GM12874 (cell line): ENCODE data around the gene BRK1.

ENCODE experiments used
- CTCF ChIP-seq: IDR thresholded peaks from 2 replicates; pipeline ENCODE4 v1.5.1; 2011; ENCODE audit warnings: low read depth, mild to moderate bottlenecking, control low read depth, low read length, moderate library complexity; ENCODE audit not compliant: insufficient read depth

BRK1 gene

GRCh38 chr3:10106919-10107318 is 8.6 kb upstream of the BRK1 start:
- no peak for TF ChIP-seq CTCF

- no peak for TF ChIP-seq CTCF
Measured at GRCh38 chr3:10108091-10108490, 7.4 kb upstream of the BRK1 start, which contains the start of gene FANCD2OS. Gene FANCD2OS, minus strand, starts transcription at chr3:10108255. Its CDS starts 3,481 bp downstream, at chr3:10104774.

- TF ChIP-seq CTCF: no peak
Measured at GRCh38 chr3:10116138-10116460, 624 bp downstream of the BRK1 start.

- TF ChIP-seq CTCF: no peak
Measured at GRCh38 chr3:10116928-10117327, 1.5 kb downstream of the BRK1 start.

GRCh38 chr3:10119376-10119775 is 3.9 kb downstream of the BRK1 start:
- TF ChIP-seq CTCF: no peak

GRCh38 chr3:10121064-10121463 is 5.6 kb downstream of the BRK1 start:
- no peak for TF ChIP-seq CTCF

GRCh38 chr3:10122724-10123123 is 7.2 kb downstream of the BRK1 start:
- TF ChIP-seq CTCF: no peak
